IMR-90 (cell line): Measurements from ENCODE around the gene HOATZ. TPM values are rescaled to one million over a fixed set of nuclear protein-coding genes. Genes with fewer than 3 reads are reported as not detected.

ENCODE experiments used
- ATAC-seq: fragments of 200-7000 bp; cut with Tn5 transposase; 2 replicates; pipeline ENCODE4 v1.9.1; 2020; ENCODE audit warnings: low read depth, mild to moderate bottlenecking, moderate library complexity
- BruUV-seq: library from RNA; stranded (reverse); fragments of 400-500 nt; replicated peaks from 2 replicates; lab custom pipeline; 2021; lab: Mats Ljungman, UMichigan
- CTCF ChIA-PET: fragments of 300-600 bp; formaldehyde crosslinking; extraction: SDS; loops from one replicate; lab custom pipeline; 2021; ENCODE audit warnings: antibody characterized with exemption; lab: Yijun Ruan, JAX
- POLR2A ChIA-PET: fragments of 300-600 bp; sonication (Branson Sonifier 250); formaldehyde crosslinking; loops from one replicate; lab custom pipeline; 2022; ENCODE audit warnings: antibody characterized with exemption; ENCODE audit not compliant: unreplicated experiment; lab: Charles Lee
- DNase-seq: peaks from one replicate; pipeline ENCODE4 v3.0.0; 2013
- H2AFZ ChIP-seq: replicated peaks from 2 replicates; pipeline ENCODE3; 2013; ENCODE audit warnings: low read length, mild to moderate bottlenecking; ENCODE audit not compliant: poor library complexity
- H2AK5ac ChIP-seq: 2 replicates; pipeline ENCODE4 v1.6.1; 2013; ENCODE audit warnings: low read depth, low read length, inconsistent platforms
- H2AK9ac ChIP-seq: replicated peaks from 2 replicates; pipeline ENCODE3; 2013; ENCODE audit warnings: mild to moderate bottlenecking, low read depth, low read length, moderate library complexity; ENCODE audit not compliant: poor library complexity
- H2BK120ac ChIP-seq: 2 replicates; pipeline ENCODE4 v1.6.1; 2013; ENCODE audit warnings: low read depth, low read length, inconsistent platforms
- H2BK15ac ChIP-seq: 3 replicates; pipeline ENCODE4 v1.6.1; 2013; ENCODE audit warnings: low read depth, low read length, inconsistent platforms
- H2BK20ac ChIP-seq: 2 replicates; pipeline ENCODE4 v1.6.1; 2013; ENCODE audit warnings: low read depth, mild to moderate bottlenecking, inconsistent platforms, low read length, moderate library complexity
- H2BK5ac ChIP-seq: 2 replicates; pipeline ENCODE4 v1.6.1; 2013; ENCODE audit warnings: mild to moderate bottlenecking, low read depth, low read length, inconsistent platforms; ENCODE audit not compliant: poor library complexity, severe bottlenecking
- H3K14ac ChIP-seq: replicated peaks from 2 replicates; pipeline ENCODE4 v1.6.1; 2013; ENCODE audit warnings: low read depth, low read length, inconsistent platforms
- H3K18ac ChIP-seq: 2 replicates; pipeline ENCODE4 v1.6.1; 2013; ENCODE audit warnings: low read depth, low read length, control low read depth
- H3K23ac ChIP-seq: 2 replicates; pipeline ENCODE4 v1.6.1; 2013; ENCODE audit warnings: low read depth, low read length, inconsistent platforms
- H3K27ac ChIP-seq: 2 replicates; pipeline ENCODE4 v1.5.1; 2013; ENCODE audit warnings: mild to moderate bottlenecking, control low read depth, low read length; ENCODE audit not compliant: insufficient read depth
- H3K27me3 ChIP-seq: 2 replicates; pipeline ENCODE4 v1.6.1; 2013; ENCODE audit warnings: low read length; ENCODE audit not compliant: control insufficient read depth, insufficient read depth
- H3K36me3 ChIP-seq: 2 replicates; pipeline ENCODE4 v1.6.1; 2013; ENCODE audit warnings: low read length, mixed read lengths; ENCODE audit not compliant: control insufficient read depth, insufficient read depth
- H3K4ac ChIP-seq: 2 replicates; pipeline ENCODE4 v1.6.1; 2013; ENCODE audit warnings: low read depth, low read length, inconsistent platforms
- H3K4me1 ChIP-seq: 2 replicates; pipeline ENCODE4 v1.6.1; 2013; ENCODE audit warnings: low read length, mixed read lengths; ENCODE audit not compliant: control insufficient read depth, insufficient read depth
- H3K4me2 ChIP-seq: 2 replicates; pipeline ENCODE4 v1.6.1; 2013; ENCODE audit warnings: low read depth, mild to moderate bottlenecking, control low read depth, low read length, moderate library complexity
- H3K4me3 ChIP-seq: 2 replicates; pipeline ENCODE4 v1.5.1; 2013; ENCODE audit warnings: low read depth, mild to moderate bottlenecking, control low read depth, low read length, moderate library complexity; ENCODE audit not compliant: insufficient read depth
- H3K56ac ChIP-seq: 2 replicates; pipeline ENCODE4 v1.6.1; 2013; ENCODE audit warnings: low read length, inconsistent platforms; ENCODE audit not compliant: insufficient read depth; ENCODE audit errors: extremely low read depth
- H3K79me1 ChIP-seq, 2 experiments: 2 replicates each; pipeline ENCODE4 v1.6.1; 2013; ENCODE audit warnings: low read length in 2 of 2, inconsistent platforms in 1 of 2, low read depth in 1 of 2
- H3K9ac ChIP-seq: 2 replicates; pipeline ENCODE4 v1.6.1; 2013; ENCODE audit warnings: low read depth, low read length, control low read depth
- H3K9me1 ChIP-seq: 2 replicates; pipeline ENCODE4 v1.6.1; 2013; ENCODE audit warnings: low read length, inconsistent platforms; ENCODE audit not compliant: insufficient read depth
- H3K9me3 ChIP-seq: 2 replicates; pipeline ENCODE4 v1.6.1; 2013; ENCODE audit warnings: low read length; ENCODE audit not compliant: control insufficient read depth, insufficient read depth
- H4K20me1 ChIP-seq: 2 replicates; pipeline ENCODE4 v1.6.1; 2013; ENCODE audit warnings: low read length, inconsistent platforms; ENCODE audit not compliant: insufficient read depth
- H4K5ac ChIP-seq: 2 replicates; pipeline ENCODE4 v1.6.1; 2013; ENCODE audit warnings: mild to moderate bottlenecking, low read depth, low read length, control low read depth
- H4K8ac ChIP-seq, 2 experiments: 2 replicates each; pipeline ENCODE4 v1.6.1; 2013; ENCODE audit warnings: low read depth in 2 of 2, low read length in 2 of 2, control low read depth in 1 of 2, inconsistent platforms in 1 of 2
- H4K91ac ChIP-seq: 2 replicates; pipeline ENCODE4 v1.6.1; 2013; ENCODE audit warnings: low read depth, low read length, inconsistent platforms; ENCODE audit not compliant: insufficient read depth
- CEBPB ChIP-seq: IDR thresholded peaks from 2 replicates; pipeline ENCODE4 v1.6.1; 2012; ENCODE audit warnings: low read depth, low read length, improper control_type of control experiment
- CHD1 ChIP-seq: IDR thresholded peaks from 2 replicates; pipeline ENCODE4 v1.6.1; 2012; ENCODE audit warnings: low read depth, low read length, improper control_type of control experiment
- SMC3 ChIP-seq: fragments of 150-350 bp; IDR thresholded peaks from 2 replicates; pipeline ENCODE4 v1.6.1; 2016; ENCODE audit warnings: low read depth, mild to moderate bottlenecking, antibody characterized with exemption, low read length, moderate library complexity
- WGBS, 2 experiments: methylation state at CpG; one replicate each; pipeline versions ENCODE4 v1.1.5 to v1.1.7; 2013; ENCODE audit warnings: missing lambda C conversion rate in 2 of 2; ENCODE audit not compliant: insufficient read length in 1 of 2; ENCODE audit errors: extremely low coverage in 2 of 2; 5-methylcytosine and 5-hydroxymethylcytosine counted together
- dilution Hi-C: fragments of 300-500 bp; cut with HindIII; formaldehyde crosslinking; loops from one replicate; pipeline ENCODE4 v1.14.3; 2018; ENCODE audit warnings: low sequenced_read_pairs; ENCODE audit not compliant: unreplicated experiment
- in situ Hi-C: fragments of 300-500 bp; cut with MboI; formaldehyde crosslinking; loops from 3 replicates; pipeline ENCODE4 v1.14.3; 2019; ENCODE audit warnings: low sequenced_read_pairs, inconsistent platforms, mixed read lengths
- intact Hi-C: fragments of 100-400 bp; cut with micrococcal nuclease; formaldehyde crosslinking; loops from 2 replicates; pipeline ENCODE4 v1.10.0; 2022
- polyA plus RNA-seq, 3 experiments: library from polyadenylated mRNA; depleted of rRNA; stranded (reverse); fragments of >200 nt; gene quantifications; 2 replicates each; pipeline ENCODE4 v1.2.3, GENCODE V29; 2012; ENCODE audit warnings: low replicate concordance in 1 of 3
- total RNA-seq: library from RNA; depleted of rRNA; stranded (reverse); fragments of >200 nt; gene quantifications from 2 replicates; pipeline ENCODE4 v1.2.3, GENCODE V29; 2012

The HOATZ gene
- total and polyA plus RNA-seq, 2 of the 4 experiments (the other 2 are of a cell fraction), result not detected

DNA sequence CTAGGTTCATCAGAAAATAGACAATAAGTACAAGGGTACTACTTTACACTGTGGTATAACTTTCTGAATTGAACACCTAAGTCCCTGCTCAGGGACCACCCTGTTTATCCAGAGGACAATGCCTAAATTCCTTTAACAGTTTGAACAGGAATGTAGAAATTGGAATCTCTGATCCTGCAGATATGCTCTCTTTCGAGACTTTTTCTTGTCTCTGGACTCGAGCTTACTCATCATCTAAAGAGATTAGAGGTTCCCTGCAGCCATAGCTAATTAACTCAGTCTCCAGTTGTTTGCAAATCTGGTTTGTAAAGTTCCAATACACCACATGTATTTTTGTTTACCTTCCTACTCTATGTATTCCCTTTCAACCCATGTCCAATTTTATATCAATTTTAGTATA lies 1.0 kb downstream of the HOATZ start:
- no peak overlapping the region for H3K4me3 ChIP-seq
- H2AK5ac ChIP-seq, result no peak overlapping the region
- H3K23ac ChIP-seq, result no peak overlapping the region
- no peaks in the 10 kb centered on the region for H3K9me1 ChIP-seq
- no peak overlapping the region for H4K8ac ChIP-seq
- no peaks in the 10 kb centered on the region for H3K36me3 ChIP-seq
- H3K27ac ChIP-seq, result no peak overlapping the region
- peaks cover 2% of the 10 kb centered on the region; the same call in 1 of the 2 replicates for H3K4me1 ChIP-seq
- peaks cover 4% of the 10 kb centered on the region for H3K27me3 ChIP-seq
- no peak overlapping the region for H3K56ac ChIP-seq
- no peaks in the 10 kb centered on the region for H3K79me1 ChIP-seq
- H2AK9ac ChIP-seq, result no peak overlapping the region
- no TSS peak for BruUV-seq
- no peaks in the 10 kb centered on the region for H3K9me3 ChIP-seq
- no peak overlapping the region for H2AFZ ChIP-seq
- in situ Hi-C loops (no loop called here), intact Hi-C loops (no loop called here), dilution Hi-C loops (no loop called here)
- H4K20me1 ChIP-seq, result no peaks in the 10 kb centered on the region
- H3K18ac ChIP-seq, result no peak overlapping the region
- no peak for TF ChIP-seq SMC3
- no peak for TF ChIP-seq CHD1
- no peak for TF ChIP-seq CEBPB
- no peak overlapping the region for H3K4me2 ChIP-seq
- POLR2A ChIA-PET, result interaction anchor here (0.6 kb wide), 1 partner anchor 9 kb away, joined by 3 read pairs; no protein-coding TSS in a partner anchor
- no peak overlapping the region for H4K91ac ChIP-seq
- H3K14ac ChIP-seq, result no peak overlapping the region
- H2BK15ac ChIP-seq, result no peak overlapping the region
- no peak overlapping the region for H2BK20ac ChIP-seq
- CTCF ChIA-PET, result no interaction called here
- H3K9ac ChIP-seq, result no peak overlapping the region
- 83% methylated on average over 1 of the region's 2 CpGs; no CpG with 5 or more reads in 1 of the 2 experiments for WGBS, 2 experiments
- no peak overlapping the region for H2BK120ac ChIP-seq
- DNase-seq, result no peak
- ATAC-seq, result no peak
- H3K4ac ChIP-seq, result no peak overlapping the region
- H2BK5ac ChIP-seq, result no peak overlapping the region
- no peak overlapping the region for H4K5ac ChIP-seq
